C4-2B (cell line): Measurements from ENCODE around the gene PDSS2.

Source experiments
- H3K27ac ChIP-seq: fragments of 450-650 bp; 2 replicates; pipeline ENCODE4 v1.5.1; 2017
- CTCF ChIP-seq: fragments of 450-650 bp; conservative IDR thresholded peaks from 2 replicates; pipeline ENCODE4 v1.5.1; 2017; ENCODE audit warnings: mild to moderate bottlenecking
- ZFX ChIP-seq: fragments of 450-650 bp; IDR thresholded peaks from 2 replicates; pipeline ENCODE4 v1.6.1; 2017

The PDSS2 gene

GRCh38 chr6:107259951-107260350 is 199.4 kb downstream of the PDSS2 start:
- H3K27ac ChIP-seq, result no peak overlapping the region
- TF ChIP-seq CTCF (no peak), ZFX (no peak)

- peak overlapping the region; percentile 77 for H3K27ac ChIP-seq
- no peak for TF ChIP-seq ZFX
- TF ChIP-seq CTCF, result no peak
These were observed 211.2 kb downstream of the PDSS2 start for GRCh38 chr6:107248147-107248546.

GRCh38 chr6:107246972-107247615 is 212.3 kb downstream of the PDSS2 start:
- TF ChIP-seq ZFX (no peak), CTCF (no peak)
- peak overlapping the region; percentile 77 for H3K27ac ChIP-seq

- H3K27ac ChIP-seq, result no peak overlapping the region
- TF ChIP-seq CTCF (no peak), ZFX (no peak)
These were observed 213.0 kb downstream of the PDSS2 start for GRCh38 chr6:107246249-107246971.

GRCh38 chr6:107244742-107245480 is 214.5 kb downstream of the PDSS2 start:
- H3K27ac ChIP-seq, result no peak overlapping the region
- TF ChIP-seq ZFX, result no peak
- TF ChIP-seq CTCF, result no peak

- no peak for TF ChIP-seq CTCF
- TF ChIP-seq ZFX, result no peak
- H3K27ac ChIP-seq, result no peak overlapping the region
These were observed 215.2 kb downstream of the PDSS2 start for GRCh38 chr6:107244082-107244741.
